Fibroblast of pulmonary artery (primary cell): ENCODE results near the gene GPR35.

Experiments used
- DNase-seq: peaks from one replicate; pipeline ENCODE4 v3.0.0-alpha.2; 2010; ENCODE audit warnings: low read depth
- H3K4me3 ChIP-seq: replicated peaks from 2 replicates; pipeline ENCODE4 v1.5.1; 2011; ENCODE audit warnings: low read depth, mild to moderate bottlenecking, control low read depth, low read length, moderate library complexity
- CTCF ChIP-seq: IDR thresholded peaks from 2 replicates; pipeline ENCODE4 v1.5.1; 2011; ENCODE audit warnings: mild to moderate bottlenecking, control low read depth, low read length, inconsistent platforms; ENCODE audit errors: missing control alignments

GPR35 gene

GRCh38 chr2:240642061-240642805, 17.0 kb downstream of the GPR35 start:
- no peak for TF ChIP-seq CTCF
- DNase-seq = no peak
- H3K4me3 ChIP-seq = no peak overlapping the region

GRCh38 chr2:240642806-240643092, 17.5 kb downstream of the GPR35 start:
- no peak for TF ChIP-seq CTCF
- no peak for DNase-seq

GRCh38 chr2:240643093-240643810, 18.0 kb downstream of the GPR35 start:
- DNase-seq = no peak
- no peak overlapping the region for H3K4me3 ChIP-seq
- no peak for TF ChIP-seq CTCF

More at GRCh38 chr2:240642806-240643092, 17.5 kb downstream of the GPR35 start:
- H3K4me3 ChIP-seq = no peak overlapping the region

- no peak for DNase-seq
- TF ChIP-seq CTCF = no peak
- H3K4me3 ChIP-seq = no peak overlapping the region
Measured at GRCh38 chr2:240643811-240644150, 18.5 kb downstream of the GPR35 start.

- no peak overlapping the region for H3K4me3 ChIP-seq
- no peak for TF ChIP-seq CTCF
- no peak for DNase-seq
Measured at GRCh38 chr2:240644171-240644651, 18.9 kb downstream of the GPR35 start.

- no peak for TF ChIP-seq CTCF
- no peak for DNase-seq
- no peak overlapping the region for H3K4me3 ChIP-seq
Measured at GRCh38 chr2:240644859-240645301, 19.6 kb downstream of the GPR35 start.
